IMR-90 (cell line): ENCODE data around the gene SBK3. TPM values are rescaled to one million over a fixed set of nuclear protein-coding genes. Genes with fewer than 3 reads are reported as not detected.
A peak's percentile ranks its signal among the peaks of the same experiment; 100 is the strongest.

Experiments
- ATAC-seq: fragments of 200-7000 bp; cut with Tn5 transposase; 2 replicates; pipeline ENCODE4 v1.9.1; 2020; ENCODE audit warnings: low read depth, mild to moderate bottlenecking, moderate library complexity
- BruUV-seq: library from RNA; stranded (reverse); fragments of 400-500 nt; replicated peaks from 2 replicates; lab custom pipeline; 2021; lab: Mats Ljungman, UMichigan
- CTCF ChIA-PET: fragments of 300-600 bp; formaldehyde crosslinking; extraction: SDS; loops from one replicate; lab custom pipeline; 2021; ENCODE audit warnings: antibody characterized with exemption; lab: Yijun Ruan, JAX
- POLR2A ChIA-PET: fragments of 300-600 bp; sonication (Branson Sonifier 250); formaldehyde crosslinking; loops from one replicate; lab custom pipeline; 2022; ENCODE audit warnings: antibody characterized with exemption; ENCODE audit not compliant: unreplicated experiment; lab: Charles Lee
- DNase-seq: peaks from one replicate; pipeline ENCODE4 v3.0.0; 2013
- H2AFZ ChIP-seq: replicated peaks from 2 replicates; pipeline ENCODE3; 2013; ENCODE audit warnings: low read length, mild to moderate bottlenecking; ENCODE audit not compliant: poor library complexity
- H2AK5ac ChIP-seq: 2 replicates; pipeline ENCODE4 v1.6.1; 2013; ENCODE audit warnings: low read depth, low read length, inconsistent platforms
- H2AK9ac ChIP-seq: replicated peaks from 2 replicates; pipeline ENCODE3; 2013; ENCODE audit warnings: mild to moderate bottlenecking, low read depth, low read length, moderate library complexity; ENCODE audit not compliant: poor library complexity
- H2BK120ac ChIP-seq: 2 replicates; pipeline ENCODE4 v1.6.1; 2013; ENCODE audit warnings: low read depth, low read length, inconsistent platforms
- H2BK15ac ChIP-seq: 3 replicates; pipeline ENCODE4 v1.6.1; 2013; ENCODE audit warnings: low read depth, low read length, inconsistent platforms
- H2BK20ac ChIP-seq: 2 replicates; pipeline ENCODE4 v1.6.1; 2013; ENCODE audit warnings: low read depth, mild to moderate bottlenecking, inconsistent platforms, low read length, moderate library complexity
- H2BK5ac ChIP-seq: 2 replicates; pipeline ENCODE4 v1.6.1; 2013; ENCODE audit warnings: mild to moderate bottlenecking, low read depth, low read length, inconsistent platforms; ENCODE audit not compliant: poor library complexity, severe bottlenecking
- H3K14ac ChIP-seq: replicated peaks from 2 replicates; pipeline ENCODE4 v1.6.1; 2013; ENCODE audit warnings: low read depth, low read length, inconsistent platforms
- H3K18ac ChIP-seq: 2 replicates; pipeline ENCODE4 v1.6.1; 2013; ENCODE audit warnings: low read depth, low read length, control low read depth
- H3K23ac ChIP-seq: 2 replicates; pipeline ENCODE4 v1.6.1; 2013; ENCODE audit warnings: low read depth, low read length, inconsistent platforms
- H3K27ac ChIP-seq: 2 replicates; pipeline ENCODE4 v1.5.1; 2013; ENCODE audit warnings: mild to moderate bottlenecking, control low read depth, low read length; ENCODE audit not compliant: insufficient read depth
- H3K27me3 ChIP-seq: 2 replicates; pipeline ENCODE4 v1.6.1; 2013; ENCODE audit warnings: low read length; ENCODE audit not compliant: control insufficient read depth, insufficient read depth
- H3K36me3 ChIP-seq: 2 replicates; pipeline ENCODE4 v1.6.1; 2013; ENCODE audit warnings: low read length, mixed read lengths; ENCODE audit not compliant: control insufficient read depth, insufficient read depth
- H3K4ac ChIP-seq: 2 replicates; pipeline ENCODE4 v1.6.1; 2013; ENCODE audit warnings: low read depth, low read length, inconsistent platforms
- H3K4me1 ChIP-seq: 2 replicates; pipeline ENCODE4 v1.6.1; 2013; ENCODE audit warnings: low read length, mixed read lengths; ENCODE audit not compliant: control insufficient read depth, insufficient read depth
- H3K4me2 ChIP-seq: 2 replicates; pipeline ENCODE4 v1.6.1; 2013; ENCODE audit warnings: low read depth, mild to moderate bottlenecking, control low read depth, low read length, moderate library complexity
- H3K4me3 ChIP-seq: 2 replicates; pipeline ENCODE4 v1.5.1; 2013; ENCODE audit warnings: low read depth, mild to moderate bottlenecking, control low read depth, low read length, moderate library complexity; ENCODE audit not compliant: insufficient read depth
- H3K56ac ChIP-seq: 2 replicates; pipeline ENCODE4 v1.6.1; 2013; ENCODE audit warnings: low read length, inconsistent platforms; ENCODE audit not compliant: insufficient read depth; ENCODE audit errors: extremely low read depth
- H3K79me1 ChIP-seq, 2 experiments: 2 replicates each; pipeline ENCODE4 v1.6.1; 2013; ENCODE audit warnings: low read length in 2 of 2, inconsistent platforms in 1 of 2, low read depth in 1 of 2
- H3K9ac ChIP-seq: 2 replicates; pipeline ENCODE4 v1.6.1; 2013; ENCODE audit warnings: low read depth, low read length, control low read depth
- H3K9me1 ChIP-seq: 2 replicates; pipeline ENCODE4 v1.6.1; 2013; ENCODE audit warnings: low read length, inconsistent platforms; ENCODE audit not compliant: insufficient read depth
- H3K9me3 ChIP-seq: 2 replicates; pipeline ENCODE4 v1.6.1; 2013; ENCODE audit warnings: low read length; ENCODE audit not compliant: control insufficient read depth, insufficient read depth
- H4K20me1 ChIP-seq: 2 replicates; pipeline ENCODE4 v1.6.1; 2013; ENCODE audit warnings: low read length, inconsistent platforms; ENCODE audit not compliant: insufficient read depth
- H4K5ac ChIP-seq: 2 replicates; pipeline ENCODE4 v1.6.1; 2013; ENCODE audit warnings: mild to moderate bottlenecking, low read depth, low read length, control low read depth
- H4K8ac ChIP-seq, 2 experiments: 2 replicates each; pipeline ENCODE4 v1.6.1; 2013; ENCODE audit warnings: low read depth in 2 of 2, low read length in 2 of 2, control low read depth in 1 of 2, inconsistent platforms in 1 of 2
- H4K91ac ChIP-seq: 2 replicates; pipeline ENCODE4 v1.6.1; 2013; ENCODE audit warnings: low read depth, low read length, inconsistent platforms; ENCODE audit not compliant: insufficient read depth
- CEBPB ChIP-seq: IDR thresholded peaks from 2 replicates; pipeline ENCODE4 v1.6.1; 2012; ENCODE audit warnings: low read depth, low read length, improper control_type of control experiment
- CHD1 ChIP-seq: IDR thresholded peaks from 2 replicates; pipeline ENCODE4 v1.6.1; 2012; ENCODE audit warnings: low read depth, low read length, improper control_type of control experiment
- FOS ChIP-seq: fragments of 150-350 bp; IDR thresholded peaks from 2 replicates; pipeline ENCODE4 v1.6.1; 2016; ENCODE audit warnings: low read depth, low read length
- RAD21 ChIP-seq: IDR thresholded peaks from 2 replicates; pipeline ENCODE4 v1.6.1; 2012; ENCODE audit warnings: low read length, improper control_type of control experiment
- RCOR1 ChIP-seq: IDR thresholded peaks from 2 replicates; pipeline ENCODE4 v1.6.1; 2012; ENCODE audit warnings: mild to moderate bottlenecking, low read length, improper control_type of control experiment; ENCODE audit not compliant: insufficient replicate concordance
- SMC3 ChIP-seq: fragments of 150-350 bp; IDR thresholded peaks from 2 replicates; pipeline ENCODE4 v1.6.1; 2016; ENCODE audit warnings: low read depth, mild to moderate bottlenecking, antibody characterized with exemption, low read length, moderate library complexity
- USF2 ChIP-seq: fragments of 150-350 bp; IDR thresholded peaks from 2 replicates; pipeline ENCODE4 v1.6.1; 2017; ENCODE audit warnings: mild to moderate bottlenecking, antibody characterized with exemption, low read length, low read depth
- WGBS, 2 experiments: methylation state at CpG; one replicate each; pipeline versions ENCODE4 v1.1.5 to v1.1.7; 2013; ENCODE audit warnings: missing lambda C conversion rate in 2 of 2; ENCODE audit not compliant: insufficient read length in 1 of 2; ENCODE audit errors: extremely low coverage in 2 of 2; 5-methylcytosine and 5-hydroxymethylcytosine counted together
- dilution Hi-C: fragments of 300-500 bp; cut with HindIII; formaldehyde crosslinking; loops from one replicate; pipeline ENCODE4 v1.14.3; 2018; ENCODE audit warnings: low sequenced_read_pairs; ENCODE audit not compliant: unreplicated experiment
- in situ Hi-C: fragments of 300-500 bp; cut with MboI; formaldehyde crosslinking; loops from 3 replicates; pipeline ENCODE4 v1.14.3; 2019; ENCODE audit warnings: low sequenced_read_pairs, inconsistent platforms, mixed read lengths
- intact Hi-C: fragments of 100-400 bp; cut with micrococcal nuclease; formaldehyde crosslinking; loops from 2 replicates; pipeline ENCODE4 v1.10.0; 2022
- polyA plus RNA-seq, 3 experiments: library from polyadenylated mRNA; depleted of rRNA; stranded (reverse); fragments of >200 nt; gene quantifications; 2 replicates each; pipeline ENCODE4 v1.2.3, GENCODE V29; 2012; ENCODE audit warnings: low replicate concordance in 1 of 3
- total RNA-seq: library from RNA; depleted of rRNA; stranded (reverse); fragments of >200 nt; gene quantifications from 2 replicates; pipeline ENCODE4 v1.2.3, GENCODE V29; 2012

SBK3 gene
- total and polyA plus RNA-seq, 2 of the 4 experiments (the other 2 are of a cell fraction), result 0.05 to 0.18 TPM

DNA sequence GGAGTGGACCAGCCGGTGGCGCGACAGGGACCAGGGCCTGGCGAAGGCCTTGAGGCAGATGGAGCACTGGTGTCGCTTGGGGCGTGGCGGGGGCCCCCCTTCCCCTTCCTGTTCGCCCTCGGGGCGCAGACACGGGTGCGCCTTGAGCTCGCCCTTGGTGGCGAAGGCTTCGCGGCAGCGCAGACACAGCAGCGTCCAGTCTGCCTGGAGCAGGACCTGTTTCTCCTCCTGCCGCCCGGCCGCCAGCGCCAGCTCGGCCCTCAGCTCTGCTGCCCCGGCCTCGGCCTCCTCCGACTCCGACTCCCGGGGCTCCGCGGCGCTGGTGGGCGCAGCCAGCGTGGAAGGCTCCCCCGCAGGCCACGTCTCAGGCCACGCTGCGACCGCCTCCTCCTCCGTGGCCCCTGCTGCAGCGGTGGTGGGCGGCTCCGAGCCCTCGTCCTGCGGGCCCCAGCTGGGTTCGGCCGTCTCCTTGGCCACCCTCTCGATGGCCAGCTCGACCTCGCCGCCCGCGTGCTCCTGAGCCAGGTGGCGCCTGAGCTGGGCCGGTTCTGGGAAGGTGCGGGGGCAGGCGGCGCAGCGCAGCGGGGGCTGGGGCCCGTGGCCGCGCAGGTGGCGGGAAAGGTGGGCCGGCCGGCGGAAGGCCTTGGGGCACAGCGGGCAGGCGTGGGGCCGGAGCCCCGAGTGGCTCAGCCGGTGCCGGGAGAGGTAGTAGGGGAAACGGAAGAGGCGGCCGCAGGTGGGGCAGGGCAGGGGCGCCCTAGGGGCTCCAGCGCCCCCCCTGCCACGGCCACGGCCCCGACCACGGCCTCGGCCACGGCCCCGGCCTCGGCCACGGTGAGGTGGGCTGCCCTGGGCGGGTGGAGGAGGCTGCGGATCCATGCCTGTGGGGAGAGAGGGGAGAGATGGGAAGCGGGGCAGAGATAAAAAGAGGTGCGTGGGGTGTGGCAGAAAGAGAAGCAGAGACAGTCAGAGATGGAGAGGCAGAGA is 33.7 kb upstream of the SBK3 start:
- TF ChIP-seq RCOR1 (no peak), USF2 (no peak), RAD21 (no peak), CEBPB (no peak), SMC3 (no peak), CHD1 (no peak), FOS (no peak)
- H3K18ac ChIP-seq, result no peak overlapping the region
- H3K79me1 ChIP-seq, result peaks cover 8 to 26% of the 10 kb centered on the region in 2 experiments
- H2AK5ac ChIP-seq, result peak overlapping the region; percentile 92; the same call in 1 of the 2 replicates
- dilution Hi-C loops, result no loop called here
- no peaks in the 10 kb centered on the region for H3K9me3 ChIP-seq
- H3K4me3 ChIP-seq, result peak overlapping the region; percentile 87
- WGBS, 2 experiments, result 92% methylated on average over 49 of the region's 90 CpGs; no CpG with 5 or more reads in 1 of the 2 experiments
- no peak overlapping the region for H3K23ac ChIP-seq
- peak overlapping the region; percentile 99 for H3K27ac ChIP-seq
- peak overlapping the region; percentile 97; the same call in 1 of the 2 replicates for H3K4ac ChIP-seq
- H4K91ac ChIP-seq, result no peak overlapping the region; the same call in 1 of the 2 replicates
- H3K56ac ChIP-seq, result no peak overlapping the region
- H2BK15ac ChIP-seq, result no peak overlapping the region
- no peaks in the 10 kb centered on the region for H3K27me3 ChIP-seq
- peaks cover 4% of the 10 kb centered on the region; the same call in 1 of the 2 replicates for H3K4me1 ChIP-seq
- ATAC-seq (no peak), DNase-seq (no peak)
- no peak overlapping the region for H2AFZ ChIP-seq
- H3K4me2 ChIP-seq, result peak overlapping the region; percentile 98
- peak overlapping the region; percentile 98 for H3K9ac ChIP-seq
- no peaks in the 10 kb centered on the region; the same call in 1 of the 2 replicates for H4K20me1 ChIP-seq
- no peak overlapping the region; the same call in 1 of the 2 replicates for H3K14ac ChIP-seq
- no peak overlapping the region for H2BK5ac ChIP-seq
- in situ Hi-C loops, result no loop called here
- peak overlapping the region in 1 of 2 experiments; percentile 95; a peak in 1 of 4 replicates for H4K8ac ChIP-seq
- no peak overlapping the region for H2BK120ac ChIP-seq
- BruUV-seq, result no TSS peak
- no peak overlapping the region for H2BK20ac ChIP-seq
- ChIA-PET POLR2A (no interaction called here), CTCF (no interaction called here)
- peaks cover 7% of the 10 kb centered on the region for H3K9me1 ChIP-seq
- intact Hi-C loops, result no loop called here
- H4K5ac ChIP-seq, result no peak overlapping the region
- H2AK9ac ChIP-seq, result peak overlapping the region; percentile 97
- peaks cover 14% of the 10 kb centered on the region for H3K36me3 ChIP-seq
